Effector CD8-positive, alpha-beta T cell (primary cell): Measurements from ENCODE around the gene ZYX.

Experiments used
- DNase-seq: peaks from one replicate; lab custom pipeline; 2025; lab: John Stamatoyannopoulos, UW

The ZYX gene

DNA sequence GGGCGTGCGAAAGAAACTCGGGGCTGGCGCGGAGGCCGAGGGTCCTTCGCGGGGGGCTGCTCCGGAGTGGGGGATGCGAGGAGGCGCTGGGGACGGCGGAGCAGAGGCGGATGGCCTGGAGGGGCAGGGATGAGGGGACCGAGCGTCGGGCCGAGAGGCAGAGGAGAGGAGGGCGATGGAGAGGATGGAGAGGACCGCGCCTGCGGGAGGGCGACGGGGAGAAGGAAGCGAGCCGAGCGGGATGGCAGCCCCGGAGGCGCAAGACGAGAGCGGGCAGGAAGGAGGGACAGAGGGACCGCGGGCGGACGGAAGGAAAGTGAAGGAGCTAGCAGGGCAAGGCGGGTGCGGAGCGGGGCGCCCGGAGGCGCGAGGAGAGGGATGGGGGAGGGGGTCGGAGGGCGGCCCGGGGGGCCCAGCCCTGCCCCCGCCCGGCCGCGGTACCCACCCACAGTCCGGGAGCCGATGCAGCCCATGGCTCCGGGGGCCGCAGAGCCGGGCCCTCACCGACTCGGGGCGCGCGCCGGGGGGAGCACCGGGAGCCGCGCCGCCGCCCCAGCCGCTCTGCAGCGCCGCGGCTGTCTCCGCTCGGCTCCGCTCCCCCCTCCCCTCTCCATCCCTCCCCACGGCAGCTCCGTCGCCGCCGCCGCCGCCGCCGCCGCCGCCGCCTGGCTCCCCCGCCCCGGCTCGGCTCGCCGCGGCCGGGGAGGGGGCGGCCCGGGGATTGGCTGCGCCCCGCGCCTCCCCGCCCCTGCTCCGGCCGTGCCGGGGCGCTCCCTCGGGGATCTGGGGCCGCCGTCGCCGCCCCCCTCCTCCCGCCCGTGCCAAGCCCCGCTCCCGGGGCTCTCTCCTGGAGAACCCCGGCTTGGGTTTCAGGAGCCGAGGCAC, 18.8 kb upstream of the ZYX start, which contains the start of gene FAM131B:
Gene FAM131B, minus strand, starts transcription at position 583 of the 885 bp plus-strand sequence. Its CDS starts 110 bp downstream, at position 473.
- no peak for DNase-seq

DNA sequence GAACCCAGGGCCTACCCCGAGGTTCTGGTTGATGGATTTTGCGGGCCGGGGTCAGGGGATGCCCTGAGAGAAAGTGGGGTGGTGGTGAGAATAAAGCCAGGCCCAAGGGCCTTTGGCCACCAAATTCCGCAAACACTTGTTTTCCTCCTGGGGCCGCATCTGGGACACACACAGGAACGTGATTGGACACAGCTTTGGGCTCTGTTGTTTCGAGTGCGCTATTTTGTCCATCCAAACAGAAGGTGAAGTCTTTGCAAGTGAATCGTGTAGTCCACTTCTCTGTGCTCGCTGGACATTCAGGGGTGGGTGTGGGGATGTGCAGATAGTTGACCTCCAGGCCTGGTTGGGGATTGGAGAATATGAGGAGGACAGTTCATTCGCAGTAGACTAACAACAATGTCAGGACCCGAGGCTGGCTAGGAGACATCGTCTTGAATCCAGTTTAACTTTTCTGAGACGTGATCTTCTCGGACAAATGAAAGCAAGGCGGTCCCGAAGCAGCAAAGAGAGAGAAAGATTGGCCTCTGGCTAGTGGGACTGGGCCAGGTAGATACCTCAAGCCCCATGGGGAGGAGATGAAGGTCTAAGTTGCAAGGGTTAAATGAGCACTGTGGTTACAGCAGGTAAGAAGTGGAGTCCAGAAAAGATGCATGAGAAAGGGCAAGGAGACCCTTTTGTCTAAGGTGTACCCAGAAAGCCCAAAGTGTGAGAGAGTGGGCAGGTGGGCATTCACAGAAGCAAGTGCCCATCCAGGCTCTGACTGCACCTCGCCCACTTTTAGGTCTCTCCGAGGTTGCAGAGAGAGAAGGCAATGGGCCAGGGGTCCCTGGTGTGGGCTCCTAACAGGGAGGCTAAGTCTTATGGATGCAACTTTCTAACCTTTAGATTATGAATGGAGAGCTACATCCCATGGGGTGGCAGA, 17.9 kb upstream of the ZYX start:
- no peak for DNase-seq

DNA sequence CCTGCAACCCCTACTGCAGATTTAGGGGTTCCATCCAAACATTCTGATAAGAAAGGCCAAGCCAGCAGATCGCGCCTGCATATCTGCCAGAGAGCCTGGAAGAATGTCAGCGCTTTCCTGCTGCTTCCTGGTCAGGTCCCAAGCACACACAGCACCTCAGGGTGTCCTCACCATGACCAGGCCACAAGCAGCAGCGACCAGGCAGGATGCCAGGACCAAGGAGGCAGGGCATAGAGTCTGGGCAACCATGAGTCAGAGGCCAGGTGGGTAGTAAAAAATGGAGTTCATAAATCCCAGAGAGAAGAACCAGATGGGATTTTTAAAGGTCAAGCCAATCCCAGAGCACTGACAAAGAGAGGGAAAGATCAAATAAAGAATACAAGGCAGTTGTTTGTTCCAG, 13.2 kb upstream of the ZYX start:
- no peak for DNase-seq

DNA sequence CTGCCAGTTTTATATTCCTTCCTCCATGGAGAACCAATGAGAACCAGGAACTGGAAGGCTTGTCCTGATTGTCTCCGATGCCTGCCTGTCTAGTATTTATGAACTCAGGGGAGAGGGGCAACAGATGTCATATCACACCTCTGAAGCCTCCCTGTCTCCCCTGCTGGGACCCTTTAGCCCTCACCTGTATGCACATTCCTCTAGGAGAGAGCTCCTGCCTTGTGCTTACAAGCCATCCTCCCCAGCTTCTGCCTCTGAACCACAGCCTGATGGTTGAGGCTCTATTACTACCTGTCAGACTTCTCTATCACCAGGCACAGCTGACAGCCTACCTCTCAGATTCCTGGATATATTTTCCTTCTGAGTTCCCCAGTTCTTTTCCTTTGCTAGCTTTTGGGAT, 12.8 kb upstream of the ZYX start:
- no peak for DNase-seq

DNA sequence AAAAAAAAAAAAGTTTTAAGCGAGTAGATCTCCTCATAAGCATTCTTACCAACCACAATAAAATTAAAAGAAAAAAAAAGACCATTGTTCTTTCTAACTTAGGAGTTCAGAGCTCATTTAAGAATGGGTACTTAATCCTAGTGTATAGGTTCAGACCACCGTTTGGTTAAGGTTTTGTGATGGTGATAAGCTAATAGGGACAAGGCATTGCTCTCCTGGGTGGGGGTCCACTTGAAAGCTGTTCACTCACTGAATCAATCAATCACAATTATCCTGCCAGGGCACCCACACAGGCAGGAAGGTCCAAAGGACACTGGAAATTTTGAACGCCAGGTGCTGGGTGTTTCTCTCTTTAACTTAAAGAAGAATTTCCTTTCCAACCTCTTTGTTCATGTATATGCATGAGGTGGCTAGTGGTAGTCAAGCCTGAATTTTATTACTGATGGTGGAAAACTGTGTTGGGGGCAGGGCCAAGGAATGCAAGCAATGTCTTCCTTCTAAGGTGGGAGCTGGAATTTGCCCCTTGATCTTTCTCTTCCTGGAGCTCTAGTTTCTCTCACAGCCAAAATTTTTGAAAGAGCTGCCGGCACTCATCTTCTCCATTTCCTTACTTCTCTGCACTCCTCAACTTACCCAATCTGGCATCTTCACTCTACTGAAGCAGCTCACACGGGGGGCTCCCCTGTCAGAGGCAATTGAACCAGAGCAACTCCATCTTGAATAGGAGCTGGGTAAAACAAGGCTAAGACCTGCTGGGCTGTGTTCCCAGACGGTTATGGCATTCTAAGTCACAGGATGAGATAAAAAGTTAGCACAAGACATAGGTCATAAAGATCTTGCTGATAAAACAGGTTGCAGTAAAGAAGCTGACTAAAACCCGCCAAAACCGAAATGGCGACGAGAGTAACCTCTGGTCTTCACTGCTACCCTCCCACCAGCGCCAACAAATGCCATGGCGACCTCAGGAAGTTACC, 11.2 kb upstream of the ZYX start:
- DNase-seq = no peak

- no peak for DNase-seq
These were observed 9.1 kb upstream of the ZYX start for GRCh38 chr7:143372070-143372469.

GRCh38 chr7:143373255-143373794, 7.8 kb upstream of the ZYX start:
- no peak for DNase-seq

DNA sequence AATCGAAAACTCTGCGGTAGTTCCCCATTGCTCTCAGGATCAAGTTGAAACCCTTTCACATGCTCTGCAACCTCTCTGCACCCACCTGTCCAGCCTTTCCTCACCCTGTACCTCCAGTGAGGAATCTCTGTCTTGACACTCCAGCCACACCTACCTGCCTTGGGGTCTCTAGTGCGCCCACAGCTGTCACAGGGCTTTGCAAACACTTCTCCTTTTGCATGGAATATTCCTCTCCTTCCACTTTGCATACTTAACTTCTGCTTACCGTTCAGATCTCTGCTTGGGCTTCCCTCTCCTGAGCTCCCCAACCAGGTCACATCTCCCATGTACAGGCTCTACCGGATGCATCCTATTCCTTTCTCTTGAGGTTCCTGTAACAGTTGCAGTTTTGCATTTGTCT, 6.6 kb upstream of the ZYX start:
- DNase-seq = no peak

GRCh38 chr7:143375298-143376034, 5.7 kb upstream of the ZYX start:
- no peak for DNase-seq

DNA sequence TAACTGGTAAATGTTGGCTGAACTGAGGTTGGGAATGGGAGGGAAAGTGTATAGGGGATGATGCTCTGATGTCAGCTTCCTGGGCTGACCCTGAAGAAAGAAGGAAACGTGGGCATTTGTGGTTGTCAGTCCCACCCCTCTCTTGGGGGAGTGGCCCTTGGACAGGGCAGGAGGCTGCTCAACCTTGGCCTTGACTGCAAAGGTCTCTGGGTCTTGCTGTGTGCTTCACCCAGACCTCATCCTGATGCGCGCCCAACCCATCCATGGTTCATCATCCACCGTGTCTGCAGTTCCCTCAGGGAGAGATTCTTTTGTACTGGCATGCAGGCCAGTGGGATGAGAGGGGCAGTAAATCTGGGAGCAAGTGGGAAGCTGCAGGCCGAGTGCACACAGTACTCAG, 4.7 kb upstream of the ZYX start:
- no peak for DNase-seq

- DNase-seq = no peak
These were observed 1.4 kb upstream of the ZYX start for GRCh38 chr7:143379611-143380259.

DNA sequence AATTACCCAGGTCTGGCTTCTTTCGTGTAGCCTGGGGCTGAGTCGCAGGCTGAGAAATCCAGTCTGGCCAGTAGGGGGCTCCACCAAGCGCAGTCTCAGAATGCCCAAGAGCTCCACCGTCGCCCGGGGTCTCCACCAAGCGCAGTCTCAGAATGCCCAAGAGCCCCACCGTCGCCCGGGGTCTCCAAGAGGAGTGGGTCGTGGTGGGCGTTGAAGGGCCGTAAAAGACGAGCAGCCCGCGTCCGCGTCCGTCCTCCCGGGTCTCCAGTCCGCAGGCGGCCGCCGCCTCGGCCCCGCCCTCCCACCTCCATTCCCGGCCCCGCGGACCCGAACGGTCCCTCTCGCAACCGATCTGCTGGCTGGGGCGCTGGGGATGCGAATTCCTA, 892 bp upstream of the ZYX start:
- DNase-seq = peak; percentile 75

DNA sequence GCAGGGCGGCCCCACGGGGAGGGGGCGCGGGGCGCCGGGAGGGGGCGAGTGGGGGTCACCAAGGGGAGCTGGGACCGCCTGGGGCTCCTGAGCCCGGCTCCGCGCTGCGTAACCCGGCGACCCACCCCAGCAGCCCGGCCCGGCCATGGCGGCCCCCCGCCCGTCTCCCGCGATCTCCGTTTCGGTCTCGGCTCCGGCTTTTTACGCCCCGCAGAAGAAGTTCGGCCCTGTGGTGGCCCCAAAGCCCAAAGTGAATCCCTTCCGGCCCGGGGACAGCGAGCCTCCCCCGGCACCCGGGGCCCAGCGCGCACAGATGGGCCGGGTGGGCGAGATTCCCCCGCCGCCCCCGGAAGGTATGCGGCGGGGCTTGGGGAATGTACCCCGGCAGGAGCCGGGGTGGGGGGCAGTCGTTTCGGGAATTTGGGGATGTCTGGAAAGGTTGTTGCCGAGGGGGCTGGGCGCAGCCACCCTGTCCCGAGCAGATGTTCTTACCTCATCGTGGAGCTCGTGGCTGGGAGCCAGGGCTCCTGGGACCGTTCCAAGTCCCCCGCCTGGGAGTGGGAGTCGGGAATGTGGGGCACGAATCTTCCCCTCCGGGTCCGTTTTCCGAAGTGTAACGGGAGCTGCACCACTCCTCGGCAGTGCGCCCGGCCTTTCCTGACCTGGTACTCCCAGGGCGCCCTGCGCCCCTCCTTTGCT, 431 bp downstream of the ZYX start:
- DNase-seq = no peak

GRCh38 chr7:143382126-143382790, 1.1 kb downstream of the ZYX start:
- no peak for DNase-seq

GRCh38 chr7:143382791-143383641, 1.9 kb downstream of the ZYX start:
- DNase-seq = no peak

DNA sequence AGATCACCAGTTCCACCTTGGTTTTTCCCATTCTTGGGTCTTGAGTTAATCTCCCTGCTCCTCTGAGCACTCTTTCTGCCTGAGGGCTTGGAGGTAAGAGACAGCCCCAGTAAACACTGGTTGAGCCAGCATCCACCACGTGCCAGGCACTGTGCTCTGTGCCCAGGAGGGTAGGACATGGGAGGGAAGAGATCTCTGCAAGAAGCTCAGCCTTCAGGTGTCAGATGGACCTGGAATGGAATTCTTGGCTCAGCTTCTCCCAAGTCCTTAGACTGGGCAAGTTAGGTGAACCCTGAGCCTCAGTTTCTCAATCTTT, 2.5 kb downstream of the ZYX start:
- DNase-seq = no peak

DNA sequence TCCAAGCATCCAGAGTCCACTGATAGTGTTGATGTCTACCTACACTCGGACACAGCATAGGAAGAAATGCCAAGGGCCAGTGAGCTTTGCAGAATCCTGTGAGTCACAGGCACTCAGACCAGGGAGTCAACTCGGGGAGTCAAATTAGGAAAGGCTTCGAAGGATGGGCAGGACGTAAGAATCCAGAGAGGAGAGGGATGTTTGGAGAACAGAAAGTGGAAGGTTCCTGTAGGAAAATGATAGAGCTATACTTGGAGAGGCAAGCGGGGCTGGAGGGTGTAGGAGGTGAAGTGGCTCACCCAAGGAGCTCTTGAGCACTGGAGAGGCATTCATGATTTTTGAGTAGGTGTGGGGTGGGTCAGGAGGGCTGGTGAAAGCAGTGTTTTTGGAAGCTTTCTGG, 3.0 kb downstream of the ZYX start:
- DNase-seq = no peak
